ENCODE data around the gene SIM2. TPM values are rescaled to one million over a fixed set of nuclear protein-coding genes. Genes with fewer than 3 reads are reported as not detected.

SIM2 gene
- total and polyA plus RNA-seq, 8 donors: 1.2 to 1.6 (median 1.4) TPM; not detected in 2

GRCh38 chr21:36791695-36792470 is 93.0 kb downstream of the SIM2 start:
- Histone ChIP-seq H3K4me1 (no peaks in the 10 kb centered on the region), H3K27ac (no peak overlapping the region), H3K36me3 (no peaks in the 10 kb centered on the region), H3K9me3 (peaks cover 0 to 18% of the 10 kb centered on the region in 2 donors), H3K27me3 (no peaks in the 10 kb centered on the region), H3K4me3 (no peak overlapping the region)
- DNase-seq (no peak), ATAC-seq (no peak)
- intact Hi-C loops (cut with DNase I): no loop called here
- no peak for TF ChIP-seq CTCF (IDR thresholded peaks at IDR 0.05)

- DNase-seq (no peak), ATAC-seq (no peak)
- Histone ChIP-seq H3K4me3 (no peak overlapping the region), H3K27me3 (no peaks in the 10 kb centered on the region), H3K4me1 (no peaks in the 10 kb centered on the region), H3K27ac (no peak overlapping the region), H3K36me3 (no peaks in the 10 kb centered on the region), H3K9me3 (peaks cover 0 to 21% of the 10 kb centered on the region in 2 donors)
- no peak for TF ChIP-seq CTCF (IDR thresholded peaks at IDR 0.05)
- intact Hi-C loops (cut with DNase I): no loop called here
Observed at GRCh38 chr21:36792505-36792967, 93.6 kb downstream of the SIM2 start.

- Histone ChIP-seq H3K36me3 (no peaks in the 10 kb centered on the region), H3K9me3 (peaks cover 0 to 40% of the 10 kb centered on the region in 2 donors), H3K27me3 (no peaks in the 10 kb centered on the region), H3K27ac (no peak overlapping the region), H3K4me1 (no peaks in the 10 kb centered on the region), H3K4me3 (no peak overlapping the region)
- intact Hi-C loops (cut with DNase I): no loop called here
- DNase-seq (no peak), ATAC-seq (no peak)
- TF ChIP-seq CTCF (IDR thresholded peaks at IDR 0.05): no peak
Observed at GRCh38 chr21:36796070-36796469, 97.2 kb downstream of the SIM2 start.

- no peaks in the 10 kb centered on the region for H3K27me3 ChIP-seq
- no peaks in the 10 kb centered on the region for H3K36me3 ChIP-seq
- intact Hi-C loops (cut with DNase I): no loop called here
- H3K4me3 ChIP-seq: no peak overlapping the region
- ATAC-seq (no peak), DNase-seq (no peak)
- no peaks in the 10 kb centered on the region for H3K4me1 ChIP-seq
- TF ChIP-seq CTCF (IDR thresholded peaks at IDR 0.05): no peak
- H3K27ac ChIP-seq: no peak overlapping the region
- H3K9me3 ChIP-seq: peaks cover 0 to 40% of the 10 kb centered on the region in 2 donors
Observed at GRCh38 chr21:36798491-36798890, 99.6 kb downstream of the SIM2 start.

Other genes with a start within 250 kb of the SIM2 start
- gene CLDN14, start 219.0 kb upstream of the SIM2 start, total RNA-seq: not detected
- gene CLDN14, start 219.0 kb upstream of the SIM2 start, polyA plus RNA-seq (ENCODE audit: insufficient read length in 6 of 6): under 1 TPM in 1 of 6 donors, not detected in 5; 0.17 TPM

Data from left lung (tissue), 10 donors.